Epithelial cell of prostate (primary cell): ENCODE data around the gene COMP.
"Not testable (repeated sequence)": the region's sequence is repeated elsewhere in the genome, so short reads cannot be mapped to it uniquely, and the experiment has no call there.

Experiments used
- DNase-seq: peaks from one replicate; pipeline ENCODE4 v3.0.0-alpha.2; 2011; ENCODE audit warnings: low read depth, low spot score
- H3K27ac ChIP-seq: fragments of 450-650 bp; 2 replicates; pipeline ENCODE4 v1.5.1; 2017; ENCODE audit warnings: mild to moderate bottlenecking

COMP gene

DNA sequence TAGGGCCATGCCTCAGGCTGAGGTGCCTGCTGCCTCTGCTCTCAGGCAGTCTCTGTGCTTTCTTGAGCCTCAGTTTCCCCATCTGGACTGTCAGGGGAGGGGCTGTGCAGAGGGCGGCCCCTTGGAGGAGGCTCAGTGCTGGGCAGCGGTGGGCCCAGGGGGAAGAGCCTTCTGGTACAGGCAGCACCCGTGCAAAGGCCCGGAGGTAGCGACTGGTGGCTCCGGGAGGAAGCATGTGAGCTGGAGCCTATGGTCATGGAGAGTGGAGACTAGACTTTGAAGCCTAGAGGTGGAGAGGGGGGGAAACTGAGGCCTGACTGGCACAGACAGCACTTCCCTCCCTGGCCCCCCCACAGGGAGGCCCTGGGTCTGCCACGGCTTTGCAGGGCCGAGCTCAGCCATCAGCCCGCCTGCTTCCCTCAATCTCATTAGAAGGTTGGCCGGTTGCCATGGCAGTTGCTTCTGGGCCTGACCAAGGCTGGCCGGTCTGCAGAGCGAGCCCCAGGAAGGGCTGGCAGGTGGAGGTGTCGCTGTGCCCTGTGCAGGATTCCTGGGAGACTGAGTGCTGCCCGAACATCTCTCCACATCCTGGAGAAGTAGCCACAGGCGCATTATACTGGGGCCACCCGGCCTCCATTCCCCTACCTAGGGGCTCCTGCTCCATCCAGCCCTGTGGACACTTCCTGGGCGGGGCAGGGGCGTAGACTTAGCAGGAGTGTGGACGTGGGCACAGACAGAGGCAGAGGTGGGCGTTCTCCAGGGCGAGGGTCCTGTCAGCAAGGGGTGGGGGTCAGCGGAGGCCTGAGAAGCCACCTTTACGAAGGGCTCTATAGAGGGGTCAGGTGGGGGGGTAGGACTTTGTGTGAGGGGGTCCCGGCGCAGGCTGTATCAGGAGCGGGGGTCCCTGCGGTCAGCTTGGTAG is 54.4 kb downstream of the COMP start:
- H3K27ac ChIP-seq = no peak overlapping the region
- DNase-seq = no peak

- H3K27ac ChIP-seq = no peak overlapping the region
- no peak for DNase-seq
Observed at GRCh38 chr19:18735752-18736151, 55.4 kb downstream of the COMP start.

DNA sequence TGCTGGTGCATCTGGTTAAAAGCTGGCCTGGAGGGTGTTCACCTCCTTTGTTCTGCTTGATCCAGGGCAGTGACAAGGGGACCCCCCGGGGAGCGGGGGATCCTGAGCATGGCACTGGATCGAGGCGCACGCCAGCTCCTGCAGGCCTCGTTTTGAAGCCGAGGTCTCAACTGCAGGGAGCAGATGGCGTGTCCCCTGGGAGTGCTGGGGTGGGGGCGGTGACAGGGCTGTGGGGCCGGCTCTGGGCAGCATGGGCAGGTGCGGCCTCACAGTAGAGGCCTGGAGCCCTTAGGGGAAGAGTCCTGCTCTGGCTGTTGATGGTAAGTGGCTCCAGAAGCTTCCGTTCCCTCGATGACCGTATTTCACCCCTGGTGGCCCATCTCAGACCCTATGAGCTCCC is 55.8 kb downstream of the COMP start:
- no peak for DNase-seq
- no peak overlapping the region for H3K27ac ChIP-seq

DNA sequence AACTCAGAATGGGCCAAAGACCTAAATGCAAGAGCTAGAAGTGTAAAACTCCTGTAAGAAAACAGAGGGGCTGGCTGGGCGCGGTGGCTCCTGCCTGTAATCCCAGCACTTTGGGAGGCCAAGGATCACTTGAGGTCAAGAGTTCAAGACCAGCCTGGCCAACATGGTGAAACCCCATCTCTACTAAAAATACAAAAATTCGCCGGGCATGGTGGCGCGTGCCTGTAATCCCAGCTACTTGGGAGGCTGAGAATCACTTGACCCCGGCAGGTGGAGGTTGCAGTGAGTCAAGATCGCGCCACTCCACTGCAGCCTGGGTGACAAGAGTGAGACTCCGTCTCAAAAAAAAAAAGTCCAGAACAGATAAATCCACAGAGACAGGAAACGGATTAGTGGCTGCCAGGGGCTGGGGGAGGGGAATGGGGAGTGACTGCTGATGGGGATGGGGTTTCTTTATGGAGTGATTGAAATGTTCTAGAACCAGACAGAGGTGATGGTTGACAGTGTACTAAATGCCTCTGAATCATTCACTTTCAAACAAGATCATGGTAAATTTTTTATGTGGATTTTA is 57.3 kb downstream of the COMP start:
- not testable (repeated sequence) for H3K27ac ChIP-seq, DNase-seq

DNA sequence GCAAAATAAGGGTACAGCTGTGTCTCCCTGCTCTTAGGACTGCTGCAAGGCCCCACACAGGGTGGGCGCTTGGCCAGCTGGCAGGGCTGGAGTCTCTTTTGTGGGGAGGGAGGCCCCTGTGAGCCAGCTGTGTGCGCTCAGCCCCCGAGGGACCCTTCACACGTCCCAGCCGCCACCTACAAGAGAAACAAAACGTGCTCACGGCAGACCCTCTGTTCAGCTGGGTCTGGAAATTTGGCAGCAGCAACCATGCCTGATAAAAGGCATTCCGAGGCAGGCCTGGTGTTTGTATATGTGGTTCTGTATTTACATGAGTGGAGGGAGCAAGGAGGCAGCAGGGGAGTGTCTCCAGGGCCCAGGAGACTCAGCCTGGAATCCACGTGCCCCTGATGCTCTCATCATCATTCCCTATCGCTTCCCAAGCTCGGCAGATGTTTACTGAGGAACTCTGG is 57.9 kb downstream of the COMP start:
- DNase-seq = no peak
- H3K27ac ChIP-seq = no peak overlapping the region
